Caco-2 (cell line): Measurements from ENCODE around the gene RAB6B. TPM values are rescaled to one million over a fixed set of nuclear protein-coding genes. Genes with fewer than 3 reads are reported as not detected.

ENCODE experiments used
- BruUV-seq: library from RNA; stranded (reverse); fragments of 400-500 nt; replicated peaks from 2 replicates; lab custom pipeline; 2021; lab: Mats Ljungman, UMichigan
- CTCF ChIA-PET: fragments of 300-600 bp; sonication (Branson Sonifier 250); formaldehyde crosslinking; loops from one replicate; lab custom pipeline; 2022; ENCODE audit warnings: antibody characterized with exemption; lab: Charles Lee
- POLR2A ChIA-PET: fragments of 300-600 bp; sonication (Branson Sonifier 250); formaldehyde crosslinking; loops from one replicate; lab custom pipeline; 2022; ENCODE audit warnings: antibody characterized with exemption; lab: Charles Lee
- DNase-seq, 2 experiments: peaks; one replicate each; pipeline versions ENCODE4 v3.0.0 to v3.0.0-alpha.2; 2020 to 2022
- H3K27me3 ChIP-seq: replicated peaks from 2 replicates; pipeline ENCODE4 v1.6.0; 2011; ENCODE audit warnings: low read length; ENCODE audit not compliant: control insufficient read depth, insufficient read depth
- H3K36me3 ChIP-seq: 2 replicates; pipeline ENCODE4 v1.5.1; 2011; ENCODE audit warnings: low read length; ENCODE audit not compliant: control insufficient read depth, insufficient read depth
- H3K4me1 ChIP-seq: fragments of 250-450 bp; sonication (Bioruptor Pico); 2 replicates; pipeline ENCODE4 v1.5.1; 2020; ENCODE audit warnings: mild to moderate bottlenecking
- H3K4me3 ChIP-seq: 2 replicates; pipeline ENCODE4 v1.5.1; 2011; ENCODE audit warnings: low read depth, mild to moderate bottlenecking, control low read depth, low read length
- H3K9me3 ChIP-seq: fragments of 250-450 bp; sonication (Bioruptor Pico); 2 replicates; pipeline ENCODE4 v1.5.1; 2020; ENCODE audit warnings: mild to moderate bottlenecking, moderate library complexity
- H3K27ac Mint-ChIP-seq: one replicate; pipeline ENCODE4 v1.8.0; 2022; ENCODE audit warnings: mixed read lengths; ENCODE audit not compliant: unreplicated experiment
- H3K27me3 Mint-ChIP-seq: one replicate; pipeline ENCODE4 v1.8.0; 2022; ENCODE audit warnings: mixed read lengths; ENCODE audit not compliant: insufficient read depth, unreplicated experiment
- H3K36me3 Mint-ChIP-seq: one replicate; pipeline ENCODE4 v1.8.0; 2022; ENCODE audit warnings: mild to moderate bottlenecking, mixed read lengths; ENCODE audit not compliant: insufficient read depth, unreplicated experiment
- H3K4me1 Mint-ChIP-seq: one replicate; pipeline ENCODE4 v1.8.0; 2022; ENCODE audit warnings: low read depth, mixed read lengths; ENCODE audit not compliant: unreplicated experiment
- H3K4me3 Mint-ChIP-seq: one replicate; pipeline ENCODE4 v1.8.0; 2022; ENCODE audit warnings: mild to moderate bottlenecking, moderate library complexity, mixed read lengths; ENCODE audit not compliant: unreplicated experiment
- H3K9me3 Mint-ChIP-seq: one replicate; pipeline ENCODE4 v1.8.0; 2022; ENCODE audit warnings: mixed read lengths; ENCODE audit not compliant: unreplicated experiment
- CTCF ChIP-seq, 2 experiments: fragments of 200-600 bp in 1 of 2; IDR thresholded peaks; 1 replicate in 1 of 2; 2 replicates in 1 of 2; pipeline versions ENCODE4 v1.5.1 to v1.8.0; 2011 to 2022; ENCODE audit warnings: antibody characterized with exemption in 1 of 2, control low read depth in 1 of 2, inconsistent platforms in 1 of 2, low read depth in 1 of 2, low read length in 1 of 2, mild to moderate bottlenecking in 1 of 2, moderate library complexity in 1 of 2; ENCODE audit not compliant: insufficient read depth in 1 of 2, severe bottlenecking in 1 of 2, unreplicated experiment in 1 of 2
- intact Hi-C: fragments of 100-400 bp; cut with micrococcal nuclease; formaldehyde crosslinking; loops from one replicate; pipeline ENCODE4 v1.10.0; 2022; ENCODE audit not compliant: unreplicated experiment
- total RNA-seq: library from RNA; stranded (reverse); gene quantifications from 2 replicates; pipeline ENCODE4 v1.2.3, GENCODE V29; 2022

The RAB6B gene
- total RNA-seq, 1 experiment from 2014 or later, result 3.2 TPM

DNA sequence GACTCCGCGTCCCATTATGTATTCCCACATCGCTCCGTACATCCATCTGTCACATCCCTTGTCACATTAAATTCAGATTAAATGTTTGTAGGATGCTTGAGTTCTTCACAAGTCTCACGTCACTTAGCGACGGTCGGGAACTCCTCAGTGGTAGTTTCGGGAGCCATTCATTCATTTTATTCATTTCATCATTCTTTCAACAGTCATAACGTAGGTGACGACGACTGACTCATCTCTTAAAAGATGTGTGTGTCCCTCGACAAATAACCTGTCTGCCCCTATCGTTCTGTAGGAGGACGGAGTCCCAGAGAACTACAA is 90.3 kb downstream of the RAB6B start:
- CTCF ChIA-PET, result no interaction called here
- POLR2A ChIA-PET, result no interaction called here
- BruUV-seq, result no TSS peak

DNA sequence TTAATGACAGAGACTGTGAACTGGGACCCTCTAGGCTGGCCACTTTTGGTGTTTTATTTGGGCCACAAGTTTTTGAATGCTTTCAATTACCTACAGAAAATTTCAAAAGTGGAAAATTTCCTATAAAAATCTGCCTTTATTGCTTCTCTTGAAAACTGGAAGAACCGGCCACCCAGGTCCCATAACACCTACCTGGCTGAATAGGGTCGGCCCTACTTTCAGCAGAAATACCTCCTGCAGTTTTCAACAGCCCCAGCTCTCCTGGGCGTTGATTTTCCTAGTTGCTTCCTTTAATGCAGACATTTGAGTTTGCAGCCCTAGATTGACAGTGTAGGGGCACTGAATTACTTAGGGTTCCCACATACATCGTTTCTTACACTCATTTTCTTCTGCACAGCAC is 90.8 kb downstream of the RAB6B start:
- H3K4me3 Mint-ChIP-seq, result peak overlapping the region; percentile 93
- Histone ChIP-seq H3K27me3 (no peaks in the 10 kb centered on the region), H3K4me3 (peak overlapping the region; percentile 60), H3K4me1 (no peaks in the 10 kb centered on the region), H3K9me3 (no peaks in the 10 kb centered on the region), H3K36me3 (no peaks in the 10 kb centered on the region)
- no peak for TF ChIP-seq CTCF (IDR thresholded peaks at IDR 0.05; ENCODE audit: insufficient read depth in 1 of 2, low read depth in 1 of 2, low read length in 1 of 2, severe bottlenecking in 1 of 2, unreplicated experiment in 1 of 2)
- no peaks in the 10 kb centered on the region for H3K27me3 Mint-ChIP-seq
- TSS peak; percentile 27 for BruUV-seq
- H3K27ac Mint-ChIP-seq, result peak overlapping the region; percentile 93
- POLR2A ChIA-PET, result no interaction called here
- H3K36me3 Mint-ChIP-seq, result peaks cover 23% of the 10 kb centered on the region
- DNase-seq, result no peak
- peaks cover 8% of the 10 kb centered on the region for H3K4me1 Mint-ChIP-seq
- H3K9me3 Mint-ChIP-seq, result no peaks in the 10 kb centered on the region
- intact Hi-C loops, result loop anchor here (5.0 kb wide), 1 partner anchor 73 kb away; no protein-coding TSS in a partner anchor
- CTCF ChIA-PET, result no interaction called here

More for the DNA sequence above, 90.3 kb downstream of the RAB6B start:
- H3K4me1 Mint-ChIP-seq, result peaks cover 8% of the 10 kb centered on the region
- no peaks in the 10 kb centered on the region for H3K27me3 Mint-ChIP-seq
- Histone ChIP-seq H3K27me3 (no peaks in the 10 kb centered on the region), H3K36me3 (no peaks in the 10 kb centered on the region), H3K9me3 (no peaks in the 10 kb centered on the region), H3K4me3 (peak overlapping the region; percentile 60), H3K4me1 (no peaks in the 10 kb centered on the region)
- peaks cover 27% of the 10 kb centered on the region for H3K36me3 Mint-ChIP-seq
- peak overlapping the region; percentile 93 for H3K27ac Mint-ChIP-seq
- no peak for TF ChIP-seq CTCF (IDR thresholded peaks at IDR 0.05; ENCODE audit: insufficient read depth in 1 of 2, low read depth in 1 of 2, low read length in 1 of 2, severe bottlenecking in 1 of 2, unreplicated experiment in 1 of 2)
- H3K9me3 Mint-ChIP-seq, result no peaks in the 10 kb centered on the region
- intact Hi-C loops, result loop anchor here (5.0 kb wide), 1 partner anchor 73 kb away; no protein-coding TSS in a partner anchor
- H3K4me3 Mint-ChIP-seq, result peak overlapping the region; percentile 93
- no peak for DNase-seq

DNA sequence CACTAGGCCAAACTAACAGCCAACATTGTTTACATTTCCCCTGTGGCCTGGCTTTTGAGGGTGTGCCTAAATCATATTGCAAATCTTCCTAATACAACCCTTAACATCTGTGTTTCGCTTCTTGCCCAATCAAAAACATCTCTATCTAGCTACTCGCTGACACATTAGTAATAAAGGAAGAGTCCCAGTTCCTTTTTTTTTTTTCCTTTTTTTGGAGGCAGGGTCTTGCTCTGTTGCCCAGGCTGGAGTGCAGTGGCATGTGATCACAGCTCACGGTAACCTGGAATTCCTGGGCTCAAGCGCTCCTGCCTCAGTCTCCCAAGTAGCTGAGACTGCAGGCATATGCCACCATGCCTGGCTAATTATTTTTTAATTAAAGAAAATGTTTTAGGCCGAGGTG is 92.2 kb downstream of the RAB6B start:
- no peak overlapping the region for H3K27ac Mint-ChIP-seq
- DNase-seq, result no peak
- ChIA-PET CTCF (no interaction called here), POLR2A (no interaction called here)
- intact Hi-C loops, result no loop called here
- no peak overlapping the region for H3K4me3 Mint-ChIP-seq
- H3K27me3 Mint-ChIP-seq, result no peaks in the 10 kb centered on the region
- Histone ChIP-seq H3K4me1 (no peaks in the 10 kb centered on the region), H3K4me3 (no peak overlapping the region), H3K36me3 (no peaks in the 10 kb centered on the region), H3K27me3 (no peaks in the 10 kb centered on the region), H3K9me3 (no peaks in the 10 kb centered on the region)
- H3K9me3 Mint-ChIP-seq, result no peaks in the 10 kb centered on the region
- BruUV-seq, result no TSS peak
- TF ChIP-seq CTCF (IDR thresholded peaks at IDR 0.05; ENCODE audit: insufficient read depth in 1 of 2, low read depth in 1 of 2, low read length in 1 of 2, severe bottlenecking in 1 of 2, unreplicated experiment in 1 of 2), result no peak
- peaks cover 8% of the 10 kb centered on the region for H3K4me1 Mint-ChIP-seq
- H3K36me3 Mint-ChIP-seq, result peaks cover 15% of the 10 kb centered on the region
